Left cardiac atrium (tissue), 2 donors: Measurements from ENCODE around the gene SNIP1. TPM values are rescaled to one million over a fixed set of nuclear protein-coding genes. Genes with fewer than 3 reads are reported as not detected.

ENCODE experiments used
- microRNA-seq, 2 donors: library from miRNA; unstranded; fragments of <30 nt; microRNA quantifications; one replicate each; pipeline ENCODE4 v1.2.0, GENCODE V29; 2020
- total RNA-seq, 2 donors: library from RNA; stranded (reverse); fragmentation: NEBNext Ultra II Directional; extraction: Animal tissue kit (Norgen Biotek cat#: 25700); gene quantifications; one replicate each; pipeline ENCODE4 v1.2.1, GENCODE V29; 2021
- donor health status: DM: no; HTN: yes; CAD: no; lungs with severe emphysema.
- donor health status: DM: yes; HTN: yes; CAD: no.

The SNIP1 gene
- total RNA-seq, 2 donors from 2014 or later = 9.9 to 10.2 TPM

Small RNAs within 50 kb of the gene (microRNA-seq; reads per million reads assigned to microRNA genes)
- gene MIR5581 = 0 to 1.4 reads per million in 2 donors

Other genes with a start within 250 kb of the SNIP1 start
- gene ZC3H12A, start 79.7 kb downstream of the SNIP1 start, total RNA-seq = 10 to 100 TPM in 1 of 2 donors, 1 to 10 TPM in 1; 6.4 to 13.7 TPM
- 10 to 100 TPM; 34.6 to 36.4 TPM for gene MEAF6, start 39.5 kb downstream of the SNIP1 start, total RNA-seq
- gene DNALI1, start 2.6 kb upstream of the SNIP1 start, total RNA-seq = 1 to 10 TPM; 6.2 to 6.3 TPM
- gene GNL2, start 41.6 kb upstream of the SNIP1 start, total RNA-seq = 10 to 100 TPM; 21.1 to 34.0 TPM
- 1 to 10 TPM in 1 of 2 donors, under 1 TPM in 1; 0.68 to 1.4 TPM for gene RSPO1, start 80.6 kb upstream of the SNIP1 start, total RNA-seq
- gene CDCA8, start 138.2 kb upstream of the SNIP1 start, total RNA-seq = under 1 TPM; 0.24 to 0.88 TPM
- under 1 TPM; 0.16 to 0.21 TPM for gene EPHA10, start 210.8 kb upstream of the SNIP1 start, total RNA-seq
- 1 to 10 TPM; 1.2 to 1.6 TPM for gene MANEAL, start 239.6 kb upstream of the SNIP1 start, total RNA-seq